ENCODE results near the gene MAP9.

DNA sequence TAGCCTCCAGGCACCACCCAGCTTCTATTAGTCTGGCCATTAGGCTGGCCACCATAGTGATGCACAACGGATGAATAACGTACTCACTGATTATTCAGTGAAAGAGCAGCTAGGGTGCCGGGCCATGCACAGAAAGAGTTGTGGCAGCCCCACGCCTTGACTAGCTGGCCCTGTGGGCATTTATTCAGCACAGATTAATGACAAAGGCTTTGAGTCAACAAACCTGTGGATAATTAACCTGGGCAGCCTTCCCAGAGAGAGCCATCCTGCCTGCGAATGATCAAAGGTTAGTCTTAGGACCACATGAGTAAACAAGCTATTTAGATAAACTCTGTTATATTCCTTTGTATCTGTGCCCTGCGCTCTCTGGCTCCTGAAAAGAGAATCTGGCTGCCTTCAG is 37.2 kb downstream of the MAP9 start:
- TF ChIP-seq EZH2 (IDR thresholded peaks at IDR 0.05; ENCODE audit: borderline replicate concordance, insufficient read depth, low read length, poor library complexity, severe bottlenecking) (no peak), TAF1 (IDR thresholded peaks at IDR 0.05; ENCODE audit: low read depth) (no peak)
